Sigmoid colon (tissue), 7 donors: ENCODE measurements around the gene GPR108. TPM values are rescaled to one million over a fixed set of nuclear protein-coding genes. Genes with fewer than 3 reads are reported as not detected.
A peak's percentile ranks its signal among the peaks of the same experiment; 100 is the strongest.

Experiments used
- DNase-seq: peaks from one replicate; pipeline ENCODE4 v3.0.0-alpha.2; 2019
- H3K27ac ChIP-seq, 4 donors: fragments of 200-600 bp; sonication (generic); one replicate each; pipeline ENCODE4 v1.5.1; 2016 to 2019; ENCODE audit warnings: mild to moderate bottlenecking in 1 of 4
- H3K27me3 ChIP-seq, 3 donors: fragments of 200-600 bp; sonication (generic); one replicate each; pipeline ENCODE4 v1.5.1; 2019; ENCODE audit warnings: mild to moderate bottlenecking in 1 of 3
- H3K36me3 ChIP-seq, 4 donors: fragments of 200-600 bp; sonication (generic); one replicate each; pipeline ENCODE4 v1.5.1; 2016 to 2019
- H3K4me1 ChIP-seq, 4 donors: fragments of 200-600 bp; sonication (generic); one replicate each; pipeline ENCODE4 v1.5.1; 2017 to 2019
- H3K4me3 ChIP-seq, 4 donors: fragments of 200-600 bp; sonication (generic); one replicate each; pipeline ENCODE4 v1.5.1; 2017 to 2019; ENCODE audit warnings: mild to moderate bottlenecking in 2 of 4, moderate library complexity in 1 of 4
- H3K9me3 ChIP-seq, 4 donors: fragments of 200-600 bp in 3 of 4; sonication (generic) in 3 of 4; one replicate each; pipeline versions ENCODE4 v1.5.1 to v1.6.1; 2013 to 2019
- EP300 ChIP-seq, 4 donors: sonication (generic); formaldehyde crosslinking; IDR thresholded peaks; one replicate each; pipeline ENCODE4 v1.6.1; 2017; ENCODE audit warnings: antibody characterized with exemption in 4 of 4
- POLR2A ChIP-seq, 2 donors: fragments of 450-650 bp; IDR thresholded peaks; one replicate each; pipeline ENCODE4 v1.6.1; 2016; ENCODE audit warnings: antibody characterized with exemption in 2 of 2, mild to moderate bottlenecking in 2 of 2, moderate library complexity in 2 of 2
- POLR2AphosphoS5 ChIP-seq, 4 donors: sonication (generic); formaldehyde crosslinking; IDR thresholded peaks; one replicate each; pipeline ENCODE4 v1.6.1; 2017; ENCODE audit warnings: antibody characterized with exemption in 4 of 4
- WGBS, 2 donors: extraction: QIAGEN DNeasy Blood & Tissue Kit; methylation state at CpG; one replicate each; pipeline ENCODE4 v1.1.7; 2013; 5-methylcytosine and 5-hydroxymethylcytosine counted together
- intact Hi-C: fragments of 100-400 bp; cut with DNase I; formaldehyde crosslinking; loops from one replicate; pipeline ENCODE4 v1.15.1; 2023
- polyA plus RNA-seq, 3 donors: library from polyadenylated mRNA; stranded (reverse); fragments of 200-250 nt; gene quantifications; one replicate each; pipeline ENCODE4 v1.2.3, GENCODE V29; 2013
- total RNA-seq, 4 donors: library from RNA; depleted of rRNA; stranded (reverse); fragments of >200 nt; gene quantifications; one replicate each; pipeline ENCODE4 v1.1.0, GENCODE V29; 2016
- TF ChIP-seq, protein P1 (sequence below), 4 experiments: fragments of 450-650 bp in 3 of 4; fragments of 200-600 bp in 1 of 4; IDR thresholded peaks; one replicate each; pipeline ENCODE4 v1.5.1; 2016 to 2019; ENCODE audit warnings: antibody characterized with exemption in 4 of 4, mild to moderate bottlenecking in 3 of 4, moderate library complexity in 2 of 4
- donor health status: healthy with polysubstance abuse.
- donor health status: Bipolar disorder and iron deficiency.
- donor health status: healthy.

Gene GPR108
- total and polyA plus RNA-seq, 7 donors, result 39.0 to 91.1 (median 57.8) TPM

DNA sequence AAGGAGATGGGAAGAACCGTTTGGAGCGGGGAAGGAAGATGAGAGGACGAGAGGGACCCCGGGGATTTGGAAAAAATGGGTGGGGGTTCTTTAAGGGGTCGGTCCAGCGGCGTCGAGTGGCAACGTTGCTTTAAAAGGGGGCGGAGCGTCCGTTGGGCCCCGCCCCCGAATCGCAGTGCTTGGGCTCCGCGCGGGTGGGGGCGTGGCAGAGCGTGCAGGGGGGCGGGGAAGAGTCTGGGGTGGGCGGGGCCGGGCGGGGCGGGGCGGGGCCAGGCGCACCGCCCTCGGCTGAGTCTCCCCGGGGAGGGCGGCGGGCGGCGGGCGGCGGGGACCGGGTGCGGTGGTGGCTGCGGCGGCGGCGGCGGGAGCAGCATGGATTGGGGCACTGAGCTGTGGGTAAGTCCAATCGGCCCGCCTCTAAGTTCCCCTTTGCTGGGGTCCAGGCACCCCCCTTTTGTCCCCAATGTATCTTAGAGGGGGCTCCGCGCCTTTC lies 2.1 kb upstream of the GPR108 start, which contains the start of gene TRIP10:
TRIP10 (plus strand) TSS at position 291 of the 493 bp plus-strand sequence; CDS start at position 373, 82 bp downstream.
- TF ChIP-seq, protein P1, sequence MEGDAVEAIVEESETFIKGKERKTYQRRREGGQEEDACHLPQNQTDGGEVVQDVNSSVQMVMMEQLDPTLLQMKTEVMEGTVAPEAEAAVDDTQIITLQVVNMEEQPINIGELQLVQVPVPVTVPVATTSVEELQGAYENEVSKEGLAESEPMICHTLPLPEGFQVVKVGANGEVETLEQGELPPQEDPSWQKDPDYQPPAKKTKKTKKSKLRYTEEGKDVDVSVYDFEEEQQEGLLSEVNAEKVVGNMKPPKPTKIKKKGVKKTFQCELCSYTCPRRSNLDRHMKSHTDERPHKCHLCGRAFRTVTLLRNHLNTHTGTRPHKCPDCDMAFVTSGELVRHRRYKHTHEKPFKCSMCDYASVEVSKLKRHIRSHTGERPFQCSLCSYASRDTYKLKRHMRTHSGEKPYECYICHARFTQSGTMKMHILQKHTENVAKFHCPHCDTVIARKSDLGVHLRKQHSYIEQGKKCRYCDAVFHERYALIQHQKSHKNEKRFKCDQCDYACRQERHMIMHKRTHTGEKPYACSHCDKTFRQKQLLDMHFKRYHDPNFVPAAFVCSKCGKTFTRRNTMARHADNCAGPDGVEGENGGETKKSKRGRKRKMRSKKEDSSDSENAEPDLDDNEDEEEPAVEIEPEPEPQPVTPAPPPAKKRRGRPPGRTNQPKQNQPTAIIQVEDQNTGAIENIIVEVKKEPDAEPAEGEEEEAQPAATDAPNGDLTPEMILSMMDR (IDR thresholded peaks at IDR 0.05), result no peak
- TF ChIP-seq EP300 (IDR thresholded peaks at IDR 0.05), result no peak
- peak; percentile 43 to 57 for TF ChIP-seq POLR2A (IDR thresholded peaks at IDR 0.05)
- peak; percentile 53 to 88 (median 74) for TF ChIP-seq POLR2AphosphoS5 (IDR thresholded peaks at IDR 0.05)
- WGBS, 2 donors, result 1% methylated on average over 46 to 47 of the region's 47 CpGs
- peaks cover 0 to 81% (median 60%) of the 10 kb centered on the region in 4 donors for H3K4me1 ChIP-seq
- H3K9me3 ChIP-seq, result no peaks in the 10 kb centered on the region
- intact Hi-C loops, result loop anchor here (2.0 to 10.0 kb wide), 6 partner anchors 107 to 1185 kb away; partner anchors contain the start of genes CTXN1, PNPLA6, SNAPC2 and TNFSF9
- H3K36me3 ChIP-seq, result peaks cover 4 to 17% (median 6%) of the 10 kb centered on the region in 4 donors
- DNase-seq, result peak; percentile 94
- peak within 1 kb of the TSS; percentile 88 to 97 (median 94) for H3K27ac ChIP-seq
- H3K4me3 ChIP-seq, result peak within 1 kb of the TSS; percentile 80 to 91 (median 90)
- no peaks in the 10 kb centered on the region for H3K27me3 ChIP-seq

DNA sequence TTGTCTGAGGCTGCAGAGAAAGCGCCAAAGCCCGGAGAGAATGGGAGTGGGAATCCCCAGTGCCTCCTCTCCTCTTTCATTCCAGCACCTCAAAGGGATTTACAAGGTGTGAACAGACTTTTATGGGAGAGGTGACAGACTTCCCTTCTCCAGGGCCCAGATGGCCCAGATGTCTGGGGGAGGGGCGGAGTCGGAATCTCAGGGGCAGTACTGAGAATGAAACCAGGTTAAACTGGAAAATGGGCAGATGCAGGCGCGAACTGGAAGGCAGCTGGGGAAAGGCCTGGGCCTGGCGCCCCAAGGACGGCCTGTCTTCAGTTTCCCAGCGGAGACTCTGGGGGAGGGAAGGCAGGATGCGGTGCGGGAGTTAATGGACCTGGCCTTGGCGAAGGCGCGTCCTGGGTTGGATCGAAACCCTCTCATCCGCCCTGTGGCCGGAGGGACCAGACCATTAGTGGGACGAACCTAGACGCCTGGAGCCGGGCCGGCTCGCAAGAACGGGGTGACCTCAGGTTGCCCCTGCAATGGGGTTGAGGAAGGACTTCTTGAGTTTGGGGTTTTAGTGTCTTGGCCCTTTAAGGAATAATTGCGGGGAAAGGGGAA lies 1.5 kb upstream of the GPR108 start:
- intact Hi-C loops, result loop anchor here (2.0 to 10.0 kb wide), 6 partner anchors 107 to 1186 kb away; partner anchors contain the start of genes CTXN1, PNPLA6, SNAPC2 and TNFSF9
- Histone ChIP-seq H3K27me3 (no peaks in the 10 kb centered on the region), H3K27ac (peak overlapping the region; percentile 88 to 97 (median 94)), H3K4me1 (peaks cover 0 to 76% (median 54%) of the 10 kb centered on the region in 4 donors), H3K36me3 (peaks cover 4 to 20% (median 6%) of the 10 kb centered on the region in 4 donors), H3K4me3 (peak overlapping the region; percentile 12 to 91 (median 86)), H3K9me3 (no peaks in the 10 kb centered on the region)
- 7 to 13% methylated on average over 24 of the region's 24 CpGs for WGBS, 2 donors
- TF ChIP-seq, protein P1 (IDR thresholded peaks at IDR 0.05), result peak in 1 of 4 experiments; percentile 8
- no peak for TF ChIP-seq EP300 (IDR thresholded peaks at IDR 0.05)
- no peak for TF ChIP-seq POLR2A (IDR thresholded peaks at IDR 0.05)
- TF ChIP-seq POLR2AphosphoS5 (IDR thresholded peaks at IDR 0.05), result no peak
- DNase-seq, result peak; percentile 81

DNA sequence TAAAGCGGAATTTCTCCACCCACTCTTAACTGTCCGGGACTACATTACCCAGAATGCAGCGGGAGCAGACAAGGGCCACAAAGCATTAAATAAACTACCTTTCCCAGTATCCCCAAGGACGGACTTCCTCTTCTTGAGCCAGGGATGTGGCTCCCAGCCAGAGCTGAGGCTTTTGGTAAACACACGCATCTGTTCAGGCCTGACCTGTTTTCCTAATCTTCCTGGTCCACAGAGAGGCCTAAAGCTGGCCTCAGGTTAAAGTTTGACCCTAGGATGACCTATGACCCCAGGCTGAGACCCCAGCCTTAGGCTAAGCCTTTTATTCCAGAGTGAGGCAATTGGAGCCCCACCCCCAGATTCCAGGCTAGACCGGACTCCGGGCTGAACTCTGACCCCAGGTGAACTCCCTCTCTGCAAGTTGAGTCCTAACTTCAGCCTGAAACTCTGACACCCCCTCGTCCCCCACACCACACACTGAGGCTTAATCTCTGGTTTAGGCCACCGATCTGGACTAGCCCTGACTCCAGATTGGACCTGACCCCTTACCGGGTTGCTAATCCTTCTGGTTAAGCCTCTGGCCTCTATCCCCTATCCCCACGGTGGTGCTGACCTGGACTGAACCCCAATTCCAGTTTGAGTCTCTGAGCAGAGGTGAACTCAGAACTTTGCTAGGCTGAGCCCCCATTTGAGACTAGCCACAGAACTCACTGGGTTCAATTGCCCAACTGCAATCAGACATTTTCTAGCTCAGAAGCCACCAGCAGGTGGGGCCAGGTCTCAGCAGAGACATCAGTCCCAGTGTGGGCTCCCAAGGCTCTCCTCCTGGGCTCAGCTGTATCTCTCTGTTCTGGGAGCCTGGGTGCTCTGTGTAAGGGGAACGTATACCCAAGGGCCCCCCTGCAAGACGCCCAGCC lies 750 bp upstream of the GPR108 start:
- Histone ChIP-seq H3K4me3 (peak overlapping the region in 3 of 4 donors; percentile 80 to 91 (median 91)), H3K27me3 (no peaks in the 10 kb centered on the region), H3K9me3 (no peaks in the 10 kb centered on the region), H3K36me3 (peaks cover under 1 to 20% (median 8%) of the 10 kb centered on the region in 4 donors), H3K27ac (peak overlapping the region; percentile 88 to 97 (median 94)), H3K4me1 (peaks cover 0 to 68% (median 48%) of the 10 kb centered on the region in 4 donors)
- TF ChIP-seq, protein P1 (IDR thresholded peaks at IDR 0.05), result peak in 3 of 4 experiments; percentile 57 to 77 (median 61)
- TF ChIP-seq POLR2A (IDR thresholded peaks at IDR 0.05), result no peak
- no peak for TF ChIP-seq EP300 (IDR thresholded peaks at IDR 0.05)
- peak; percentile 44 to 79 (median 71) for TF ChIP-seq POLR2AphosphoS5 (IDR thresholded peaks at IDR 0.05)
- 7 to 13% methylated on average over 13 of the region's 13 CpGs for WGBS, 2 donors
- peak; percentile 100 for DNase-seq
- intact Hi-C loops, result loop anchor here (2.0 to 10.0 kb wide), 8 partner anchors 106 to 1187 kb away; partner anchors contain the start of genes CTXN1, PNPLA6, SNAPC2 and TNFSF9

DNA sequence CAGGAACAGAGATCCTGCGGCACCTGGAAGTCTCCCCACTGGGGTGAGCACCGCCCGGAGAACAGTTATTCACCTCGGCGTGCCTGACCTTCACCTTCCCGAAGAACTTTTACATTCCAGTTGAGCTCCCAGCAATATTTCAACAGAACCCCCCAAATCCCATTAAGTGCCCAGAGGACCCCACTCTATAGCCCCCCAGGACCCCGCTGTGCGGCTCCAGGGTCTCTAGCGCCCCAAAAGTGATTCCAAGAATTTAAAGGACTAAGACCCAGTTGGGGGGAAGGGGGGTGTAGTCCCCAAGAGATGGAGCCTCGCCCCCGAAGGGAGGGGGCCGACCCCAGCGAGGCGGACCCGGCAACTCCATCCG lies 480 bp downstream of the GPR108 start:
- H3K9me3 ChIP-seq, result no peaks in the 10 kb centered on the region
- peaks cover 0 to 57% (median 40%) of the 10 kb centered on the region in 4 donors for H3K4me1 ChIP-seq
- H3K27me3 ChIP-seq, result no peaks in the 10 kb centered on the region
- no peak for DNase-seq
- WGBS, 2 donors, result 0 to 1% methylated on average over 16 of the region's 16 CpGs
- H3K4me3 ChIP-seq, result peak overlapping the region; percentile 54 to 92 (median 81)
- peaks cover 0 to 25% (median 17%) of the 10 kb centered on the region in 4 donors for H3K36me3 ChIP-seq
- TF ChIP-seq POLR2AphosphoS5 (IDR thresholded peaks at IDR 0.05), result no peak
- TF ChIP-seq POLR2A (IDR thresholded peaks at IDR 0.05), result no peak
- TF ChIP-seq, protein P1 (IDR thresholded peaks at IDR 0.05), result peak in 1 of 4 experiments; percentile 9
- no peak for TF ChIP-seq EP300 (IDR thresholded peaks at IDR 0.05)
- H3K27ac ChIP-seq, result peak overlapping the region; percentile 93 to 97 (median 96)
- intact Hi-C loops, result loop anchor here (2.0 to 10.0 kb wide), 7 partner anchors 105 to 1188 kb away; partner anchors contain the start of genes CTXN1, PNPLA6, SNAPC2 and TNFSF9
